ENCODE measurements around the gene SRRM5.

GRCh38 chr19:43598445-43599240 is 13.2 kb upstream of the SRRM5 start:
- no peak for TF ChIP-seq CTCF (IDR thresholded peaks at IDR 0.05; ENCODE audit: low read length)
- TF ChIP-seq EZH2 (optimal IDR thresholded peaks at IDR 0.05; ENCODE audit: low read depth, low read length): no peak

All from MM.1S (cell line).